NB4 (cell line): ENCODE data around the gene SMCO4.

Experiments
- CTCF ChIP-seq: IDR thresholded peaks from one replicate; pipeline ENCODE4 v1.5.1; 2012; ENCODE audit warnings: low read depth, low read length
- POLR2A ChIP-seq: IDR thresholded peaks from 2 replicates; pipeline ENCODE4 v1.6.1; 2011; ENCODE audit warnings: mild to moderate bottlenecking; ENCODE audit not compliant: insufficient read length; ENCODE audit errors: extremely low read depth

- no peak for TF ChIP-seq POLR2A
- no peak for TF ChIP-seq CTCF
Observed at GRCh38 chr11:93493252-93493897, 49.8 kb downstream of the SMCO4 start.
